PC-3 (cell line): ENCODE measurements around the gene PLA2G12A.

Experiments
- EZH2 ChIP-seq: fragments of 300-600 bp; sonication (generic); IDR thresholded peaks from one replicate; pipeline ENCODE4 v1.6.1; 2017; ENCODE audit warnings: antibody characterized with exemption, mild to moderate bottlenecking, low read length; ENCODE audit not compliant: unreplicated experiment
- EZH2phosphoT487 ChIP-seq: fragments of 300-600 bp; sonication (generic); IDR thresholded peaks from 2 replicates; pipeline ENCODE4 v1.6.1; 2018; ENCODE audit warnings: mild to moderate bottlenecking, antibody characterized with exemption, low read length, borderline replicate concordance
- TF ChIP-seq, protein P1 (sequence below): fragments of 300-600 bp; sonication (generic); conservative IDR thresholded peaks from 2 replicates; pipeline ENCODE4 v1.5.1; 2017; ENCODE audit warnings: antibody characterized with exemption, low read depth, mild to moderate bottlenecking, low read length

GRCh38 chr4:109755656-109756055 lies 25.8 kb upstream of the PLA2G12A start:
- TF ChIP-seq, protein P1, sequence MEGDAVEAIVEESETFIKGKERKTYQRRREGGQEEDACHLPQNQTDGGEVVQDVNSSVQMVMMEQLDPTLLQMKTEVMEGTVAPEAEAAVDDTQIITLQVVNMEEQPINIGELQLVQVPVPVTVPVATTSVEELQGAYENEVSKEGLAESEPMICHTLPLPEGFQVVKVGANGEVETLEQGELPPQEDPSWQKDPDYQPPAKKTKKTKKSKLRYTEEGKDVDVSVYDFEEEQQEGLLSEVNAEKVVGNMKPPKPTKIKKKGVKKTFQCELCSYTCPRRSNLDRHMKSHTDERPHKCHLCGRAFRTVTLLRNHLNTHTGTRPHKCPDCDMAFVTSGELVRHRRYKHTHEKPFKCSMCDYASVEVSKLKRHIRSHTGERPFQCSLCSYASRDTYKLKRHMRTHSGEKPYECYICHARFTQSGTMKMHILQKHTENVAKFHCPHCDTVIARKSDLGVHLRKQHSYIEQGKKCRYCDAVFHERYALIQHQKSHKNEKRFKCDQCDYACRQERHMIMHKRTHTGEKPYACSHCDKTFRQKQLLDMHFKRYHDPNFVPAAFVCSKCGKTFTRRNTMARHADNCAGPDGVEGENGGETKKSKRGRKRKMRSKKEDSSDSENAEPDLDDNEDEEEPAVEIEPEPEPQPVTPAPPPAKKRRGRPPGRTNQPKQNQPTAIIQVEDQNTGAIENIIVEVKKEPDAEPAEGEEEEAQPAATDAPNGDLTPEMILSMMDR: no peak
- no peak for TF ChIP-seq EZH2phosphoT487
- TF ChIP-seq EZH2: no peak
